K562 (cell line): ENCODE data around the gene HLCS. TPM values are rescaled to one million over a fixed set of nuclear protein-coding genes. Genes with fewer than 3 reads are reported as not detected.

ENCODE experiments used
- ATAC-seq: fragments of 200-7000 bp; cut with Tn5 transposase; 3 replicates; pipeline ENCODE4 v1.9.1; 2020; ENCODE audit warnings: moderate library complexity
- BruUV-seq: library from RNA; stranded (reverse); fragments of 400-500 nt; replicated peaks from 2 replicates; lab custom pipeline; 2021; lab: Mats Ljungman, UMichigan
- CTCF ChIA-PET: fragments of 300-600 bp; formaldehyde crosslinking; extraction: SDS; loops from one replicate; lab custom pipeline; 2021; ENCODE audit warnings: low intra/inter-chr PET ratio; lab: Yijun Ruan, JAX
- POLR2A ChIA-PET: fragments of 300-600, 350-650 bp; sonication (Branson Sonifier 250); formaldehyde crosslinking; extraction: SDS; loops from one replicate; lab custom pipeline; 2021; ENCODE audit warnings: antibody characterized with exemption, inconsistent platforms; lab: Yijun Ruan, JAX
- DNase-seq, 4 experiments: peaks; one replicate each; pipeline versions ENCODE4 v3.0.0 to v3.0.0-alpha.2; 2011 to 2018; ENCODE audit warnings: low spot score in 3 of 4, mixed read lengths in 3 of 4; ENCODE audit errors: extremely low read depth in 1 of 4
- FAIRE-seq: peaks from 2 replicates; lab custom pipeline; 2011; peaks lifted over from hg19 to GRCh38; lab: Jason Lieb, UNC
- H2AFZ ChIP-seq: 2 replicates; pipeline ENCODE4 v1.6.0; 2011; ENCODE audit warnings: low read depth, low read length, control low read depth, inconsistent platforms
- H3K27ac ChIP-seq: fragments of 200-600 bp; 3 replicates; pipeline ENCODE4 v1.8.0; 2011; ENCODE audit warnings: low read depth, mild to moderate bottlenecking, control low read depth, inconsistent platforms, low read length, moderate library complexity, mixed read lengths; ENCODE audit errors: extremely low read depth
- H3K27me3 ChIP-seq, 2 experiments: fragments of 300-600 bp in 1 of 2; 2 replicates in 1 of 2; 3 replicates in 1 of 2; pipeline versions ENCODE4 v1.6.0 to v1.8.0; 2011; ENCODE audit warnings: inconsistent platforms in 2 of 2, low read length in 2 of 2, mild to moderate bottlenecking in 1 of 2, mixed read lengths in 1 of 2, moderate library complexity in 1 of 2; ENCODE audit not compliant: control insufficient read depth in 2 of 2, insufficient read depth in 2 of 2
- H3K36me3 ChIP-seq: fragments of 300-600 bp; 3 replicates; pipeline ENCODE4 v1.8.0; 2011; ENCODE audit warnings: mild to moderate bottlenecking, low read length, inconsistent platforms; ENCODE audit not compliant: control insufficient read depth, insufficient read depth
- H3K4me1 ChIP-seq, 2 experiments: fragments of 200-600 bp in 1 of 2; replicated peaks in 1 of 2; 2 replicates in 1 of 2; 3 replicates in 1 of 2; pipeline versions ENCODE4 v1.5.1 to v1.8.0; 2011; ENCODE audit warnings: inconsistent platforms in 2 of 2, low read length in 2 of 2, mild to moderate bottlenecking in 1 of 2, mixed read lengths in 1 of 2, moderate library complexity in 1 of 2; ENCODE audit not compliant: control insufficient read depth in 2 of 2, insufficient read depth in 2 of 2
- H3K4me2 ChIP-seq: 2 replicates; pipeline ENCODE4 v1.6.1; 2011; ENCODE audit warnings: low read length, control low read depth, inconsistent platforms, mixed read lengths; ENCODE audit not compliant: insufficient read depth
- H3K4me3 ChIP-seq: fragments of 200-600 bp; sonication (generic), shearing (Covaris generic); 2 replicates; pipeline ENCODE4 v1.5.1; 2016; ENCODE audit warnings: control low read depth, inconsistent platforms
- H3K79me2 ChIP-seq: fragments of 200-600 bp; 3 replicates; pipeline ENCODE4 v1.8.0; 2011; ENCODE audit warnings: low read length, inconsistent platforms; ENCODE audit not compliant: control insufficient read depth, insufficient read depth
- H3K9ac ChIP-seq, 2 experiments: 2 replicates each; pipeline versions ENCODE4 v1.6.0 to v1.6.1; 2011; ENCODE audit warnings: low read depth in 2 of 2, low read length in 2 of 2, control low read depth in 1 of 2, inconsistent platforms in 1 of 2, mild to moderate bottlenecking in 1 of 2, mixed read lengths in 1 of 2; ENCODE audit not compliant: insufficient read depth in 1 of 2
- H3K9me1 ChIP-seq: one replicate; pipeline ENCODE4 v1.6.0; 2011; ENCODE audit warnings: inconsistent platforms, mild to moderate bottlenecking, low read length, moderate library complexity; ENCODE audit not compliant: control insufficient read depth, insufficient read depth
- H3K9me3 ChIP-seq: replicated peaks from 2 replicates; pipeline ENCODE4 v1.5.1; 2011; ENCODE audit warnings: low read depth, low read length, inconsistent platforms; ENCODE audit not compliant: control insufficient read depth, insufficient read depth
- H4K20me1 ChIP-seq: replicated peaks from 2 replicates; pipeline ENCODE4 v1.6.1; 2011; ENCODE audit warnings: low read length, inconsistent platforms, mixed read lengths; ENCODE audit not compliant: control insufficient read depth, insufficient read depth
- MCM3 ChIP-seq: fragments of 450-650 bp; IDR thresholded peaks from 2 replicates; pipeline ENCODE4 v1.6.1; 2016
- NELFE ChIP-seq: IDR thresholded peaks from 2 replicates; pipeline ENCODE4 v1.6.1; 2011; ENCODE audit warnings: mild to moderate bottlenecking; ENCODE audit not compliant: insufficient read depth, insufficient read length
- ZBTB8A ChIP-seq: fragments of 450-650 bp; IDR thresholded peaks from 2 replicates; pipeline ENCODE4 v1.6.1; 2018; ENCODE audit warnings: mild to moderate bottlenecking, moderate library complexity; ENCODE audit not compliant: partially characterized antibody
- ZNF324 ChIP-seq: fragments of 250-450 bp; sonication (Bioruptor Pico); IDR thresholded peaks from 2 replicates; pipeline ENCODE4 v1.4.0; 2020; ENCODE audit warnings: mild to moderate bottlenecking
- WGBS: fragments of 100-300 bp; shearing (Covaris generic); methylation state at CpG from one replicate; pipeline ENCODE4 v1.1.6; 2016; ENCODE audit warnings: low coverage, mixed read lengths; ENCODE audit not compliant: insufficient coverage; ENCODE audit errors: missing lambda C conversion rate; 5-methylcytosine and 5-hydroxymethylcytosine counted together
- in situ Hi-C: fragments of 300-500 bp; cut with MboI; formaldehyde crosslinking; loops from 4 replicates; pipeline ENCODE4 v1.15.0; 2018; ENCODE audit warnings: inconsistent platforms, mixed read lengths
- intact Hi-C: fragments of 100-400 bp; cut with micrococcal nuclease; formaldehyde crosslinking; loops from 2 replicates; pipeline ENCODE4 v1.14.2; 2022
- polyA plus RNA-seq, 8 experiments: library from polyadenylated mRNA; depleted of rRNA in 4 of 8; stranded (reverse) in 5 of 8; unstranded in 3 of 8; fragments of >200 nt; fragmentation: Nextera tagmentation in 2 of 8; fragmentation: Illumina TruSeq in 1 of 8; extraction: Ambion mirVana in 2 of 8; extraction: Trizol in 1 of 8; gene quantifications; 2 replicates each; pipeline versions ENCODE4 v1.2.1 to v1.2.3, GENCODE V29; 2011 to 2014; ENCODE audit warnings: inconsistent platforms in 1 of 8, missing spikeins in 1 of 8
- total RNA-seq, 7 experiments: library from RNA; depleted of rRNA in 6 of 7; stranded (reverse); fragments of >200 nt in 6 of 7; fragmentation: Illumina TruSeq in 2 of 7; extraction: Trizol in 2 of 7; gene quantifications; 2 replicates each; pipeline versions ENCODE4 v1.2.1 to v1.2.3, GENCODE V29; 2011 to 2021; ENCODE audit warnings: low replicate concordance in 1 of 7
- TF ChIP-seq, protein P1 (sequence below), 3 experiments: IDR thresholded peaks in 2 of 3; conservative IDR thresholded peaks in 1 of 3; 2 replicates each; pipeline ENCODE4 v1.5.1; 2011 to 2012; ENCODE audit warnings: low read length in 3 of 3, mild to moderate bottlenecking in 3 of 3, control low read depth in 2 of 3, improper control_type of control experiment in 1 of 3, inconsistent platforms in 1 of 3, low read depth in 1 of 3, mixed read lengths in 1 of 3, moderate library complexity in 1 of 3; ENCODE audit not compliant: insufficient read depth in 2 of 3
- TF ChIP-seq, protein P2 (sequence below): fragments of 250-450 bp; sonication (Bioruptor Pico); IDR thresholded peaks from 2 replicates; pipeline ENCODE4 v1.5.0; 2021

The HLCS gene
- total and polyA plus RNA-seq, 9 of the 15 experiments (the other 6 are each of a cell fraction or from before 2014, with no cell fraction given) = 3.0 to 21.5 (median 17.1) TPM

DNA sequence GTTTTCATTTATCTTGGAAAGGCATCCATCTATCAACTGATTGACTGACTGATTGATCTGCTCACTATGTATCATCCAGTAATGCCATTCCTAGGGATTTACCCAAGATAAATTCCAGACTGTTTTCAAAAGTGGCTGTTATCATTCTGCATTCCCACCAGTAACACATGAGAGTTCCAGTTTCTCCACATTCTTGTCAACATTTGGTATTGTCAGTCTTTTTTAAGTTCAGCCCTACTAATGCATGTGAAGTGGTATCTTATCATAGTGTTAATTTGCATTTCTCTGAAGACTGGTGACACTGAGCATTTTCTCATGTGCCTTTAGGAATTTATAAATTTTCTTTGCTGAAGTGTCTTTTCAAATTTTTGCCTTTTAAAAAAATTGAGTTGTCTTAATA, 168.0 kb downstream of the HLCS start (continued):
- TF ChIP-seq, protein P1, sequence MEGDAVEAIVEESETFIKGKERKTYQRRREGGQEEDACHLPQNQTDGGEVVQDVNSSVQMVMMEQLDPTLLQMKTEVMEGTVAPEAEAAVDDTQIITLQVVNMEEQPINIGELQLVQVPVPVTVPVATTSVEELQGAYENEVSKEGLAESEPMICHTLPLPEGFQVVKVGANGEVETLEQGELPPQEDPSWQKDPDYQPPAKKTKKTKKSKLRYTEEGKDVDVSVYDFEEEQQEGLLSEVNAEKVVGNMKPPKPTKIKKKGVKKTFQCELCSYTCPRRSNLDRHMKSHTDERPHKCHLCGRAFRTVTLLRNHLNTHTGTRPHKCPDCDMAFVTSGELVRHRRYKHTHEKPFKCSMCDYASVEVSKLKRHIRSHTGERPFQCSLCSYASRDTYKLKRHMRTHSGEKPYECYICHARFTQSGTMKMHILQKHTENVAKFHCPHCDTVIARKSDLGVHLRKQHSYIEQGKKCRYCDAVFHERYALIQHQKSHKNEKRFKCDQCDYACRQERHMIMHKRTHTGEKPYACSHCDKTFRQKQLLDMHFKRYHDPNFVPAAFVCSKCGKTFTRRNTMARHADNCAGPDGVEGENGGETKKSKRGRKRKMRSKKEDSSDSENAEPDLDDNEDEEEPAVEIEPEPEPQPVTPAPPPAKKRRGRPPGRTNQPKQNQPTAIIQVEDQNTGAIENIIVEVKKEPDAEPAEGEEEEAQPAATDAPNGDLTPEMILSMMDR (IDR thresholded peaks at IDR 0.05 in 2 of 3, conservative IDR thresholded peaks at IDR 0.05 in 1 of 3; ENCODE audit: insufficient read depth in 2 of 3, low read depth in 1 of 3, low read length in 3 of 3) = no peak
- TF ChIP-seq, all 486 proteins: peak for 0

DNA sequence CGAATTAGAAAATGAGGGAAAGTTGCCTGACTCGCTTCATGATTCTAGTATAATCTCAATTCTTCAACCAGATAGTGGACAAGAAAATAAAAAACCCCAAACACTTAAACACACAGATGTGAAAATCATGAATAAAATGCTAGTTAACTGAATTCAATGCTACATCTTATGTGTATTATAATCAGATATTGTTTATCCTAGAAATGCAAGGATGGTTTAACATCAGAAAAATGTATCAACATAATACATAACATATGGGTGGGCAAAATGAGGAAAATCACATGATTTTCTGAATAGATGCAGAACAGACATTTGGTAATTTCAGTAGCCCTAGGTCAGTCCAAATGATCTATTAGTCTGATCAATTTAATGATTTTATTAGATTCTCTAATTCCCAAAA, 170.4 kb downstream of the HLCS start:
- peaks cover 5% of the 10 kb centered on the region for H3K9me3 ChIP-seq
- H3K36me3 ChIP-seq = no peaks in the 10 kb centered on the region
- no peak for TF ChIP-seq NELFE
- TF ChIP-seq, protein P2, sequence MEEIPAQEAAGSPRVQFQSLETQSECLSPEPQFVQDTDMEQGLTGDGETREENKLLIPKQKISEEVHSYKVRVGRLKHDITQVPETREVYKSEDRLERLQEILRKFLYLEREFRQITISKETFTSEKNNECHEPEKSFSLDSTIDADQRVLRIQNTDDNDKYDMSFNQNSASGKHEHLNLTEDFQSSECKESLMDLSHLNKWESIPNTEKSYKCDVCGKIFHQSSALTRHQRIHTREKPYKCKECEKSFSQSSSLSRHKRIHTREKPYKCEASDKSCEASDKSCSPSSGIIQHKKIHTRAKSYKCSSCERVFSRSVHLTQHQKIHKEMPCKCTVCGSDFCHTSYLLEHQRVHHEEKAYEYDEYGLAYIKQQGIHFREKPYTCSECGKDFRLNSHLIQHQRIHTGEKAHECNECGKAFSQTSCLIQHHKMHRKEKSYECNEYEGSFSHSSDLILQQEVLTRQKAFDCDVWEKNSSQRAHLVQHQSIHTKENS (CRISPR knock-in tag) = no peak
- no peak for TF ChIP-seq ZBTB8A
- TF ChIP-seq MCM3 = no peak
- TF ChIP-seq ZNF324 (CRISPR knock-in tag) = peak; percentile 92
- no peaks in the 10 kb centered on the region for H3K27me3 ChIP-seq
- no peak overlapping the region for H2AFZ ChIP-seq
- no peaks in the 10 kb centered on the region for H3K9me1 ChIP-seq
- no peak for DNase-seq
- H3K4me2 ChIP-seq = no peak overlapping the region
- no peak overlapping the region for H3K27ac ChIP-seq
- FAIRE-seq = no peak
- H3K79me2 ChIP-seq = no peaks in the 10 kb centered on the region
- H3K9ac ChIP-seq = no peak overlapping the region
- H3K4me1 ChIP-seq = peaks cover 0 to 3% of the 10 kb centered on the region in 2 experiments; a peak in 1 of 5 replicates
- WGBS = 12% methylated on average over 2 of the region's 2 CpGs
- in situ Hi-C loops (no loop called here), intact Hi-C loops (no loop called here)
- POLR2A ChIA-PET = no interaction called here
- no peak for ATAC-seq
- no peaks in the 10 kb centered on the region for H4K20me1 ChIP-seq
- no peak overlapping the region for H3K4me3 ChIP-seq
- CTCF ChIA-PET = no interaction called here
- no TSS peak for BruUV-seq
